Prostate gland (tissue), 2 donors: Measurements from ENCODE around the gene DNAJB12.

Experiments
- CTCF ChIP-seq, 4 experiments: fragments of 200-600 bp in 2 of 4; fragments of 450-650 bp in 2 of 4; sonication (generic) in 2 of 4; IDR thresholded peaks; 1 replicate in 3 of 4; 2 replicates in 1 of 4; pipeline ENCODE4 v1.5.1; 2016 to 2019; ENCODE audit warnings: antibody characterized with exemption in 4 of 4, mild to moderate bottlenecking in 2 of 4, moderate library complexity in 2 of 4
- POLR2A ChIP-seq: fragments of 450-650 bp; IDR thresholded peaks from one replicate; pipeline ENCODE4 v1.6.1; 2016; ENCODE audit warnings: antibody characterized with exemption, mild to moderate bottlenecking
- POLR2AphosphoS5 ChIP-seq: sonication (generic); formaldehyde crosslinking; IDR thresholded peaks from one replicate; pipeline ENCODE4 v1.6.1; 2017; ENCODE audit warnings: antibody characterized with exemption

DNA sequence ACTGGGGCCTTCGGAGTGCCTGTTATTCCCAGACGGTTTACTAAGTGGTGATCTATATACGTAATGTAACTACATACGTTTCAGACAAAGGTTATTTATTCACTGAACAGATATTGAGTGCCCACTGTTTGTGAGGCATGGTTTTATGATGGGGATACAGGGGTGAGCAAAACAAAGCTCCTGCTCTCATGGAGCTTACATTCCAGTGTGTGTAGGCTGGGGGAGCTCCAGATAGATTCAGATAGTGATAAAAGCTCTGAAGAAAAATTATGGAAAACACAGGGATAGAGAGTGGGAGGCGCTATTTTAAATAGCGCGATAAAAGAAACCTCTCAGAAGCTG, 466 bp upstream of the DNAJB12 start:
- no peak for TF ChIP-seq POLR2A
- no peak for TF ChIP-seq CTCF (IDR thresholded peaks at IDR 0.05)
- no peak for TF ChIP-seq POLR2AphosphoS5
